A673 (cell line): Measurements from ENCODE around the gene P4HB. TPM values are rescaled to one million over a fixed set of nuclear protein-coding genes. Genes with fewer than 3 reads are reported as not detected.

Experiments used
- BruUV-seq: library from RNA; stranded (reverse); fragments of 400-500 nt; replicated peaks from 2 replicates; lab custom pipeline; 2021; lab: Mats Ljungman, UMichigan
- CTCF ChIA-PET: fragments of 300-600 bp; sonication (Branson Sonifier 250); formaldehyde crosslinking; loops from one replicate; lab custom pipeline; 2022; ENCODE audit warnings: antibody characterized with exemption; lab: Charles Lee
- POLR2A ChIA-PET: fragments of 300-600 bp; sonication (Branson Sonifier 250); formaldehyde crosslinking; loops from one replicate; lab custom pipeline; 2022; ENCODE audit warnings: antibody characterized with exemption; ENCODE audit not compliant: low non-redundant PET; lab: Charles Lee
- DNase-seq: peaks from one replicate; pipeline ENCODE4 v3.0.0-alpha.2; 2015; ENCODE audit warnings: low spot score
- H3K27ac ChIP-seq: fragments of 200-600 bp; sonication (generic); 2 replicates; pipeline ENCODE4 v1.5.1; 2016; ENCODE audit warnings: mixed run types, low read depth, mild to moderate bottlenecking, mixed read lengths, antibody characterized with exemption, low read length; ENCODE audit not compliant: poor library complexity, severe bottlenecking
- H3K27me3 ChIP-seq: fragments of 200-600 bp; sonication (generic); replicated peaks from 2 replicates; pipeline ENCODE4 v1.6.1; 2017; ENCODE audit warnings: mixed run types, low read depth, mild to moderate bottlenecking, mixed read lengths, antibody characterized with exemption, low read length; ENCODE audit not compliant: insufficient read depth, poor library complexity
- H3K36me3 ChIP-seq: fragments of 200-600 bp; sonication (generic); 2 replicates; pipeline ENCODE4 v1.6.1; 2016; ENCODE audit warnings: mixed run types, mild to moderate bottlenecking, mixed read lengths, antibody characterized with exemption, low read length; ENCODE audit not compliant: insufficient read depth, poor library complexity, severe bottlenecking
- H3K4me1 ChIP-seq: fragments of 200-600 bp; sonication (generic); 2 replicates; pipeline ENCODE4 v1.6.1; 2017; ENCODE audit warnings: mixed run types, mild to moderate bottlenecking, mixed read lengths, antibody characterized with exemption, low read length; ENCODE audit not compliant: insufficient read depth, poor library complexity, severe bottlenecking
- H3K4me3 ChIP-seq: fragments of 200-600 bp; sonication (generic); 2 replicates; pipeline ENCODE4 v1.5.1; 2016; ENCODE audit warnings: low read depth, mixed run types, mild to moderate bottlenecking, mixed read lengths, low read length; ENCODE audit not compliant: poor library complexity, severe bottlenecking
- H3K9me3 ChIP-seq: fragments of 200-600 bp; sonication (generic); 2 replicates; pipeline ENCODE4 v1.6.1; 2016; ENCODE audit warnings: mixed run types, low read depth, mild to moderate bottlenecking, mixed read lengths, antibody characterized with exemption, low read length; ENCODE audit not compliant: poor library complexity, severe bottlenecking
- CTCF ChIP-seq: fragments of 300-800, 200-600 bp; sonication (generic); conservative IDR thresholded peaks from 2 replicates; pipeline ENCODE4 v1.5.1; 2017; ENCODE audit warnings: low read depth, mild to moderate bottlenecking, antibody characterized with exemption, low read length, moderate library complexity, mixed read lengths
- EZH2 ChIP-seq: fragments of 200-600 bp; sonication (generic); IDR thresholded peaks from 2 replicates; pipeline ENCODE4 v1.6.1; 2017; ENCODE audit warnings: borderline replicate concordance, low read depth, mild to moderate bottlenecking, mixed read lengths, antibody characterized with exemption, low read length; ENCODE audit not compliant: poor library complexity, severe bottlenecking
- intact Hi-C: fragments of 100-400 bp; cut with micrococcal nuclease; formaldehyde crosslinking; loops from one replicate; pipeline ENCODE4 v1.10.0; 2022; ENCODE audit not compliant: unreplicated experiment
- total RNA-seq: library from RNA; stranded (reverse); gene quantifications from 2 replicates; pipeline ENCODE4 v1.2.3, GENCODE V29; 2021

The P4HB gene
- total RNA-seq, 1 experiment from 2014 or later, result 503 TPM

GRCh38 chr17:81888988-81889595 lies 28.8 kb upstream of the P4HB start:
- BruUV-seq, result no TSS peak
- CTCF ChIA-PET, result no interaction called here

GRCh38 chr17:81888105-81888987 lies 28.0 kb upstream of the P4HB start:
- no peak overlapping the region for H3K4me3 ChIP-seq
- H3K27ac ChIP-seq, result no peak overlapping the region
- TF ChIP-seq CTCF (no peak), EZH2 (no peak)
- no TSS peak for BruUV-seq
- intact Hi-C loops, result no loop called here
- POLR2A ChIA-PET, result no interaction called here
- CTCF ChIA-PET, result no interaction called here
- DNase-seq, result no peak
- H3K4me1 ChIP-seq, result peaks cover 11% of the 10 kb centered on the region
- no peaks in the 10 kb centered on the region for H3K9me3 ChIP-seq
- H3K36me3 ChIP-seq, result peaks cover 59% of the 10 kb centered on the region
- H3K27me3 ChIP-seq, result no peaks in the 10 kb centered on the region

More at GRCh38 chr17:81888988-81889595, 28.8 kb upstream of the P4HB start:
- no peak for TF ChIP-seq CTCF
- TF ChIP-seq EZH2, result no peak
- H3K27ac ChIP-seq, result no peak overlapping the region
- no peak for DNase-seq
- H3K4me3 ChIP-seq, result no peak overlapping the region
- POLR2A ChIA-PET, result no interaction called here
- intact Hi-C loops, result no loop called here
- H3K27me3 ChIP-seq, result no peaks in the 10 kb centered on the region
- no peaks in the 10 kb centered on the region for H3K9me3 ChIP-seq
- H3K36me3 ChIP-seq, result peaks cover 54% of the 10 kb centered on the region
- peaks cover 11% of the 10 kb centered on the region for H3K4me1 ChIP-seq

- Histone ChIP-seq H3K27ac (no peak overlapping the region), H3K4me1 (peaks cover 11% of the 10 kb centered on the region), H3K27me3 (no peaks in the 10 kb centered on the region), H3K9me3 (no peaks in the 10 kb centered on the region), H3K36me3 (peaks cover 76% of the 10 kb centered on the region), H3K4me3 (no peak overlapping the region)
- DNase-seq, result no peak
- no TSS peak for BruUV-seq
- no peak for TF ChIP-seq EZH2
- no peak for TF ChIP-seq CTCF
- intact Hi-C loops, result no loop called here
- ChIA-PET POLR2A (no interaction called here), CTCF (no interaction called here)
Observed at GRCh38 chr17:81885869-81886548, 25.7 kb upstream of the P4HB start.
